Measurements from ENCODE around the gene KRTAP4-9. TPM values are rescaled to one million over a fixed set of nuclear protein-coding genes. Genes with fewer than 3 reads are reported as not detected.
"Not testable (repeated sequence)": the region's sequence is repeated elsewhere in the genome, so short reads cannot be mapped to it uniquely, and the experiment has no call there.

KRTAP4-9 gene
- total RNA-seq, 1 experiment from 2014 or later, result not detected

DNA sequence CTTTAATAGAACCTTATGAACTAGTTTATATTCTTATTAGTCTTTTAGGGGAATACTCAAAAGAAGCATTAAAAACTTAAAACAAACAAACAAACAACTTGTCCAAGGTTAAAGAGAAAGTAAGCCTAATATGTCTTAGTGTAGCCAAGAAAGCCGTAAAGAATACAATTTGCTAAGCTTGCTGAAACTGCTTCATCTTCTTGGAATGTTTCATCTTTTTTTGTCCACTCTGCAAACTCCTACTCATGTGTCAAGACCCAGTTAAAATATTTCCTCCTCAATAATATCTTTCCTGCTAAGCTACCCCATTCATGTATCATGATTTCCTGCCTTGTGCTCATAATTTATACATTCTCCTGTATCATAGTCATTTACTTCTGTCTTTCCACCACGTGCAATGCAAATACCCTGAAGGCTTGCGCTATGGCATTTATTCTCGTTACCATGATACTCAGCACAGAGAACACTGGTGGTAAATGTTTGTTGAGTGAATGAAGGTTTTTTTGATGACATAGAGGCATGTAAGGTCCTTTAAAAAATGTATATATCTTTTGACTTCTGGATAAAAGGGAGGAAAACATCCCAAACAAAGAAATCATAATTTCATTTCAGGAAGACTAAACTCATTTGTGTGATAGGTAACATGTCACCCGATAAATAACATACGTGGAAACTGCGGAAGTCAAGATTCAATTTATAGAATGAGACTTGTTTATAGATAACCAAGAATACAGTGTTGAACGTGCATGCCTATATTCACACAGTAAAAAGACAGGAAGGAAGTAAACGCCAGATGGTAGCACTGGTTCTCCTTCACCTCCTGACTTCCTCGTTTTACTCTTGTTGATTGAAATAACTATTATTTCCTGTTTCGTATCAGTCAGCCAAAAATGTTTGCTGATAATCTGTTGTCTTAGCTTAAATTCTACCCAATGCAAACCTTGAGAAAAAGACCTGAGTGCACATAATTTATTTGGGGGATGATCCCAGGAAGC is 14.8 kb downstream of the KRTAP4-9 start:
- not testable (repeated sequence) for H3K4me3 ChIP-seq (ENCODE audit: low read length)

DNA sequence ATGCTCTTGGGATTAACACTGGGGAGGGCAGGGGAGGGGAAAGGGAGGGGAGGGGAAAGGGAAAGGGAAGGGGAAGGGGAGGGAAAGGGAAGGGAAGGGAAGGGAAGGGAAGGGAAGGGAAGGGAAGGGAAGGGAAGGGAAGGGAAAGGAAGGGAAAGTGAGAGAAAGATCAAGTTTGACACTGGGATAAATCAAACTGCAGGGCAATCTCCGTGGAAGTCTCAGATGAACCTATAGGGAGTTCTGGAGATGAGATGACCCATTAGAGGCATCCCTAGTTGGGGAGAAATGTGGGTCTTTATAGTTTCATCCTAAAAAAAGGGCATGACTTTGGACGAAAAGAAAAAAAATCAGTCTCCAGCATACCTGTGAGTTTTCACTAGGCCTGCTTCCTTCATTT is 16.6 kb downstream of the KRTAP4-9 start:
- Histone ChIP-seq H3K79me2 (ENCODE audit: low read length) (no peaks in the 10 kb centered on the region), H3K27ac (ENCODE audit: low read length) (no peak overlapping the region), H3K9ac (ENCODE audit: low read length) (no peak overlapping the region), H4K20me1 (ENCODE audit: insufficient read depth, low read depth, low read length) (no peaks in the 10 kb centered on the region), H3K9me2 (replicated peaks; ENCODE audit: insufficient read depth, low read length) (no peaks in the 10 kb centered on the region), H3K4me3 (ENCODE audit: low read length) (no peak overlapping the region), H3K4me1 (ENCODE audit: low read length) (peaks cover 7% of the 10 kb centered on the region), H3K36me3 (ENCODE audit: insufficient read depth, low read length) (no peaks in the 10 kb centered on the region), H3K27me3 (ENCODE audit: low read length) (no peaks in the 10 kb centered on the region), H2AFZ (ENCODE audit: low read length) (no peak overlapping the region), H3K9me3 (ENCODE audit: low read length) (no peaks in the 10 kb centered on the region), H3K4me2 (ENCODE audit: low read depth, low read length, poor library complexity, severe bottlenecking) (no peak overlapping the region)
- DNase-seq, result no peak

More for the DNA sequence above, 14.8 kb downstream of the KRTAP4-9 start:
- not testable (repeated sequence) for H3K36me3 ChIP-seq (ENCODE audit: insufficient read depth, low read length); H3K27ac ChIP-seq (ENCODE audit: low read length); H4K20me1 ChIP-seq (ENCODE audit: insufficient read depth, low read depth, low read length); H3K4me1 ChIP-seq (ENCODE audit: low read length); H3K9ac ChIP-seq (ENCODE audit: low read length); H3K9me3 ChIP-seq (ENCODE audit: low read length); H2AFZ ChIP-seq (ENCODE audit: low read length); H3K9me2 ChIP-seq (replicated peaks; ENCODE audit: insufficient read depth, low read length); H3K27me3 ChIP-seq (ENCODE audit: low read length); DNase-seq; H3K79me2 ChIP-seq (ENCODE audit: low read length); H3K4me2 ChIP-seq (ENCODE audit: low read depth, low read length, poor library complexity, severe bottlenecking)

DNA sequence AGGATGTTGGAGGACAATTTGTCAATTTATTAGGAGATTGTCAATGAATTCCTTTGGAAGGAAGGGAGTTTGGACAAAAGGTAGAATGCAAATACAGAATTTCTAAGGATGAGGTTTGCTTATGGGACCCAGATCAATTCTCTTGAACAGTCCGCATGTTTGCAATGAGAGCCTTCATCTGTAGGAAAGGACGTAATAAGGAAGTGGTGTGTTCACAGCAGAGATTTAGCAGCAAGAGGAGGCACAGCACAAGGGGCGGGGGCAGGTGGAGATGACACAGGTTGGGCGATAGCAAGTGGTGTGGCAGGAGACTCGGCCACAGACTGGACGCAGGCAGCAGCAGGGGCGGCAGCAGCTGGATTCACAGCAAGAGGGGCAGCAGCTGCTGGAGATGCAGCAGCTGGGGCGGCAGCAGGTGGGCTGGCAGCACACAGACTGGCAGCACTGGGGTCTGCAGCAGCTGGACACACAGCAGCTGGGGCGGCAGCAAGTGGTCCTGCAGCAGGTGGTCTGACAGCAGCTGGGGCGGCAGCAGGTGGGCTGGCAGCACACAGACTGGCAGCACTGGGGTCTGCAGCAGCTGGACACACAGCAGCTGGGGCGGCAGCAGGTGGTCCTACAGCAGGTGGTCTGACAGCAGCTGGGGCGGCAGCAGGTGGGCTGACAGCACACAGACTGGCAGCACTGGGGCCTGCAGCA is 18.3 kb downstream of the KRTAP4-9 start:
- H3K4me3 ChIP-seq (ENCODE audit: low read length); H2AFZ ChIP-seq (ENCODE audit: low read length); H3K4me1 ChIP-seq (ENCODE audit: low read length); H3K9me3 ChIP-seq (ENCODE audit: low read length); H3K9me2 ChIP-seq (replicated peaks; ENCODE audit: insufficient read depth, low read length); DNase-seq; H3K36me3 ChIP-seq (ENCODE audit: insufficient read depth, low read length); H3K27me3 ChIP-seq (ENCODE audit: low read length); H4K20me1 ChIP-seq (ENCODE audit: insufficient read depth, low read depth, low read length); H3K4me2 ChIP-seq (ENCODE audit: low read depth, low read length, poor library complexity, severe bottlenecking); H3K27ac ChIP-seq (ENCODE audit: low read length); H3K9ac ChIP-seq (ENCODE audit: low read length); H3K79me2 ChIP-seq (ENCODE audit: low read length): not testable (repeated sequence)

DNA sequence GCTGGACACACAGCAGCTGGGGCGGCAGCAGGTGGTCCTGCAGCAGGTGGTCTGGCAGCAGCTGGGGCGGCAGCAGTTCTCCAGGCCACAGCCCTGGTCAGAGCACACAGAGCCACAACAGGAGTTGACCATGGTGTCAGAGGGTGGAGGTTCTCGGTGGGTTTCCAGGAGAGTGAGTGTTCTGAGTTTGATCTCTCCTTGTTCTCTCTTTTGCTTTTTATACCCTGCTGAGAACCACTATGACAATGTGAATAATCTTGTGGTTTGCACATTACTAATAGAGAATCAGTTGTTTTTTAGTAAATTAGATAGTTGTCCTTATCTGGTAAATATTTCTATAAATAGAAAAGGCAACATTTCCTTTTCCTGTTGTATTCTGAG is 18.8 kb downstream of the KRTAP4-9 start, which contains the start of gene KRTAP4-12:
Gene KRTAP4-12, minus strand, starts transcription at position 192 of the 381 bp plus-strand sequence. Its CDS starts 60 bp downstream, at position 132.
- H2AFZ ChIP-seq (ENCODE audit: low read length); H3K27me3 ChIP-seq (ENCODE audit: low read length); H3K9me3 ChIP-seq (ENCODE audit: low read length); H3K9me2 ChIP-seq (replicated peaks; ENCODE audit: insufficient read depth, low read length); H4K20me1 ChIP-seq (ENCODE audit: insufficient read depth, low read depth, low read length); H3K36me3 ChIP-seq (ENCODE audit: insufficient read depth, low read length); H3K79me2 ChIP-seq (ENCODE audit: low read length); H3K4me2 ChIP-seq (ENCODE audit: low read depth, low read length, poor library complexity, severe bottlenecking); H3K9ac ChIP-seq (ENCODE audit: low read length); DNase-seq; H3K4me1 ChIP-seq (ENCODE audit: low read length); H3K4me3 ChIP-seq (ENCODE audit: low read length); H3K27ac ChIP-seq (ENCODE audit: low read length): not testable (repeated sequence)

DNA sequence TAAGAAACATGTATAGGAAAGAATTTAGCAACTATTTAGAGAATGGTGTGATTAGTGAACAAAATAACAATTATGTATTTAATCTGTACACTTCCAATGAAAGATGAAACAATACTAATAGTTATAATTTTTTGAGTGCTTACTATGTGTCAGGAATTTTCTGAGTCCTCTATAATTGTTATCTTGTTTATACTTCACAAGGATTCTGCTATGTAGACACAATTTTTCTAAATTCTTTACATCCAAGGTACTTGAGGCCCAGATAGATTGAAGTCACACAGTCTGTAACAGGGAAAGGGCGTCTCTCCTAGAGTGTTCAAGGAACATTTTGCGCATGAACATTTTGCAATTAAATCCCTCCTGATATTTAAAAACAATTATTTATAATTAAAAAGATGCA is 19.9 kb downstream of the KRTAP4-9 start:
- H2AFZ ChIP-seq (ENCODE audit: low read length), result no peak overlapping the region
- no peaks in the 10 kb centered on the region for H3K79me2 ChIP-seq (ENCODE audit: low read length)
- H3K9me3 ChIP-seq (ENCODE audit: low read length), result no peaks in the 10 kb centered on the region
- no peaks in the 10 kb centered on the region for H3K9me2 ChIP-seq (replicated peaks; ENCODE audit: insufficient read depth, low read length)
- H3K4me1 ChIP-seq (ENCODE audit: low read length), result peaks cover 5% of the 10 kb centered on the region
- H3K36me3 ChIP-seq (ENCODE audit: insufficient read depth, low read length), result no peaks in the 10 kb centered on the region
- H3K4me2 ChIP-seq (ENCODE audit: low read depth, low read length, poor library complexity, severe bottlenecking), result no peak overlapping the region
- no peak overlapping the region for H3K27ac ChIP-seq (ENCODE audit: low read length)
- no peaks in the 10 kb centered on the region for H3K27me3 ChIP-seq (ENCODE audit: low read length)
- no peak for DNase-seq
- no peak overlapping the region for H3K4me3 ChIP-seq (ENCODE audit: low read length)
- H3K9ac ChIP-seq (ENCODE audit: low read length), result no peak overlapping the region
- no peaks in the 10 kb centered on the region for H4K20me1 ChIP-seq (ENCODE audit: insufficient read depth, low read depth, low read length)

DNA sequence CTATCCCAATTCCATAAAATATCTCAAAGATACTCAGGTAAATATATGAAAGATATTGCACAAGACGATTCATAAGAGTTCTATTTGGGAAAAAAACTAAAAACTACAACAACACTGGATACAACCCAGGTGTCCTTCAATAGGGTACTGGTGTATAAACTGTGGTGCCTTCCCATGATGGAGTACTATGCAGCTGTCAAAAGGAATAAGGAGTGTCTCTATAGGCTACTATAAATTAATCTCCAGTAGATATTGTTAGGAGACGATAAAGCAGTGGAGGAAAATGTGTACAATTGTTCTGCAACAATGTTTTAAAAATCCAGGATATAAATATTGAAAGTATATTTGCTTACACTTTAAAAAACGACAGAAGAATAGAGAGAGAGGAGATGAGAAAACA is 21.2 kb downstream of the KRTAP4-9 start:
- Histone ChIP-seq H3K79me2 (ENCODE audit: low read length) (no peaks in the 10 kb centered on the region), H3K9ac (ENCODE audit: low read length) (no peak overlapping the region), H3K4me2 (ENCODE audit: low read depth, low read length, poor library complexity, severe bottlenecking) (no peak overlapping the region), H3K9me3 (ENCODE audit: low read length) (no peaks in the 10 kb centered on the region), H3K9me2 (replicated peaks; ENCODE audit: insufficient read depth, low read length) (no peaks in the 10 kb centered on the region), H2AFZ (ENCODE audit: low read length) (no peak overlapping the region), H3K27me3 (ENCODE audit: low read length) (no peaks in the 10 kb centered on the region), H3K4me1 (ENCODE audit: low read length) (no peaks in the 10 kb centered on the region), H3K4me3 (ENCODE audit: low read length) (no peak overlapping the region), H3K36me3 (ENCODE audit: insufficient read depth, low read length) (no peaks in the 10 kb centered on the region), H4K20me1 (ENCODE audit: insufficient read depth, low read depth, low read length) (no peaks in the 10 kb centered on the region), H3K27ac (ENCODE audit: low read length) (no peak overlapping the region)
- no peak for DNase-seq

DNA sequence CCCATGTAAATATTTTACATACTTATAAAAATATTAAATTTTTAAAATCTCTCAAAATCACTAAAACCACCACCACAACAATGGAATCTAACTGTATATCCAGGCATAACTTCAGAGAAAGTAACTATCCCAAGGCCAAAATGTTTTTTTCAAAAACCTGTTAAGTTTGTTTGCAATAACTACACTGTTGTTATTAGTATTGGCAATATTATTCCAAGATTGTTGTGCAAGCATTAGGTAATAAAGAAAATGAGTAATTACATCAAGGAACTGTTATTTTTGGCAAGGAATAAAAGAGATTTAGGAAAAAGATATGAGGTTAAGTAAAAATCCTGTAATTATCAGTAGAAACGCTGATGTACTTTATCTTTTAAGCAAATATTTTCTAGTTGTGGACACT is 22.2 kb downstream of the KRTAP4-9 start:
- DNase-seq, result no peak
- H3K9me2 ChIP-seq (replicated peaks; ENCODE audit: insufficient read depth, low read length), result no peaks in the 10 kb centered on the region
- H3K4me3 ChIP-seq (ENCODE audit: low read length), result no peak overlapping the region
- H3K9me3 ChIP-seq (ENCODE audit: low read length), result no peaks in the 10 kb centered on the region
- no peak overlapping the region for H3K4me2 ChIP-seq (ENCODE audit: low read depth, low read length, poor library complexity, severe bottlenecking)
- H3K27ac ChIP-seq (ENCODE audit: low read length), result no peak overlapping the region
- no peaks in the 10 kb centered on the region for H3K79me2 ChIP-seq (ENCODE audit: low read length)
- no peaks in the 10 kb centered on the region for H3K27me3 ChIP-seq (ENCODE audit: low read length)
- H4K20me1 ChIP-seq (ENCODE audit: insufficient read depth, low read depth, low read length), result no peaks in the 10 kb centered on the region
- H3K9ac ChIP-seq (ENCODE audit: low read length), result no peak overlapping the region
- H3K4me1 ChIP-seq (ENCODE audit: low read length), result no peaks in the 10 kb centered on the region
- no peaks in the 10 kb centered on the region for H3K36me3 ChIP-seq (ENCODE audit: insufficient read depth, low read length)
- no peak overlapping the region for H2AFZ ChIP-seq (ENCODE audit: low read length)

DNA sequence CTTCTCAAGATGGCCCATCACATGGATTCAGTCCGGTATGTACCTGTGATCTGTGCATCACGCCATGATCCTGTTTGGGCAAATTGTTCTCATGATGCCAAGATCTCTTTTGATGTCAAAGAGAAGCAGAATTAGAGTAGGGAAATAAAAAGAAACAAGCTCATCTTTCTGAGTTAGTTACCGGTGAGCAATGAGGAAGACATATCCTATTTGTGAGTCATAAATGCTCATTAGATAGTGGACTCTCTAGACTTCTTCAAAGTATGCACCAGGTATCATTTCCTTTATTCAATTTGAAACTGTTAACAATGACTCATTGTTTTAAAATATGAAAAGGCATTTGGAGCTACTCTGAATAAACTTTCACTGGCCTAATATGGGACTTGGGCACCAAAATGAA is 26.8 kb downstream of the KRTAP4-9 start:
- Histone ChIP-seq H3K4me2 (ENCODE audit: low read depth, low read length, poor library complexity, severe bottlenecking) (no peak overlapping the region), H3K27ac (ENCODE audit: low read length) (no peak overlapping the region), H3K36me3 (ENCODE audit: insufficient read depth, low read length) (no peaks in the 10 kb centered on the region), H4K20me1 (ENCODE audit: insufficient read depth, low read depth, low read length) (no peaks in the 10 kb centered on the region), H3K4me3 (ENCODE audit: low read length) (no peak overlapping the region), H3K9ac (ENCODE audit: low read length) (no peak overlapping the region), H3K4me1 (ENCODE audit: low read length) (no peaks in the 10 kb centered on the region), H3K27me3 (ENCODE audit: low read length) (no peaks in the 10 kb centered on the region), H3K9me2 (replicated peaks; ENCODE audit: insufficient read depth, low read length) (no peaks in the 10 kb centered on the region), H2AFZ (ENCODE audit: low read length) (no peak overlapping the region), H3K79me2 (ENCODE audit: low read length) (no peaks in the 10 kb centered on the region), H3K9me3 (ENCODE audit: low read length) (no peaks in the 10 kb centered on the region)
- no peak for DNase-seq

Measured in Karpas-422 (cell line).